GM13976 (cell line): ENCODE data around the gene SLC4A9.
"Not testable (repeated sequence)": the region's sequence is repeated elsewhere in the genome, so short reads cannot be mapped to it uniquely, and the experiment has no call there.

Experiments used
- DNase-seq: peaks from one replicate; pipeline ENCODE4 v3.0.0; 2012; ENCODE audit warnings: low spot score
- CTCF ChIP-seq: IDR thresholded peaks from 2 replicates; pipeline ENCODE4 v1.5.1; 2012; ENCODE audit warnings: borderline replicate concordance, mild to moderate bottlenecking; ENCODE audit not compliant: insufficient read depth; ENCODE audit errors: extremely low read depth, missing control alignments, control extremely low read depth
- in situ Hi-C: fragments of 300-500 bp; cut with MboI; formaldehyde crosslinking; loops from one replicate; pipeline ENCODE4 v1.12.0; 2022; ENCODE audit warnings: low sequenced_read_pairs, mixed read lengths, inconsistent platforms; ENCODE audit not compliant: unreplicated experiment

SLC4A9 gene

GRCh38 chr5:140342896-140343295, 17.1 kb upstream of the SLC4A9 start:
- in situ Hi-C loops, result no loop called here
- no peak for TF ChIP-seq CTCF
- DNase-seq, result no peak

- in situ Hi-C loops, DNase-seq: not testable (repeated sequence)
These were observed 16.1 kb upstream of the SLC4A9 start for GRCh38 chr5:140343849-140344248.

GRCh38 chr5:140344683-140345423, 15.1 kb upstream of the SLC4A9 start:
- TF ChIP-seq CTCF, result no peak
- in situ Hi-C loops, result no loop called here
- DNase-seq, result no peak

- DNase-seq, result peak; percentile 56
- in situ Hi-C loops, result no loop called here
- TF ChIP-seq CTCF, result no peak
These were observed 14.1 kb upstream of the SLC4A9 start for GRCh38 chr5:140345919-140346347.

GRCh38 chr5:140346348-140347221, 13.4 kb upstream of the SLC4A9 start, which contains the start of gene HBEGF:
TSS of gene HBEGF (minus strand) at chr5:140346603. CDS start at chr5:140346328, 275 bp downstream.
- peak; percentile 84 for DNase-seq
- in situ Hi-C loops, result no loop called here
- TF ChIP-seq CTCF, result peak; percentile 21

GRCh38 chr5:140347360-140347759, 12.6 kb upstream of the SLC4A9 start:
- DNase-seq, result no peak
- TF ChIP-seq CTCF, result no peak
- in situ Hi-C loops, result no loop called here

GRCh38 chr5:140348104-140348503, 11.9 kb upstream of the SLC4A9 start:
- DNase-seq, result no peak
- in situ Hi-C loops, result no loop called here

More at GRCh38 chr5:140348104-140348503, 11.9 kb upstream of the SLC4A9 start:
- no peak for TF ChIP-seq CTCF
